CD4-positive, alpha-beta T cell treated with Interleukin-15 for 4 hours (primary cell): ENCODE measurements around the gene TRIM33.
"Not testable (repeated sequence)": the region's sequence is repeated elsewhere in the genome, so short reads cannot be mapped to it uniquely, and the experiment has no call there.

Experiments used
- DNase-seq: peaks from one replicate; pipeline ENCODE4 v3.0.0-alpha.2; 2020; ENCODE audit warnings: low spot score

TRIM33 gene

DNA sequence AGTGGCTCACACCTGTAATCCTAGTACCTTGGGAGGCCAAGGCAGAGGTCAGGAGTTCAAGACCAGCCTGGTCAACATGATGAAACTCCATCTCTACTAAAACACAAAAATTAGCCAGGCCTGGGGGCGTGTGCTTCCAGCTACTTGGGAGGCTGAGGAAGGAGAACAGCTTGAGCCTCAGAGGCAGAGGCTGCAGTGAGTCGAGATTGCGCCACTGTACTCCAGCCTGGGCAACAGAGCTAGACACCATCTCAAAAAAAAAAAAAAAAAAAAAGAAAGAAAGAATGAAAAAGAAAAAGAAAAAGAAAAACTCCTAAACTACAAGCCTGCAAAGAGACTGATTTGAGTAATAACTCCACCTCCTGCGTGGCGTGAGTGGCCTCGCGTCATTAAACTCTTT, 92.1 kb downstream of the TRIM33 start:
- not testable (repeated sequence) for DNase-seq

DNA sequence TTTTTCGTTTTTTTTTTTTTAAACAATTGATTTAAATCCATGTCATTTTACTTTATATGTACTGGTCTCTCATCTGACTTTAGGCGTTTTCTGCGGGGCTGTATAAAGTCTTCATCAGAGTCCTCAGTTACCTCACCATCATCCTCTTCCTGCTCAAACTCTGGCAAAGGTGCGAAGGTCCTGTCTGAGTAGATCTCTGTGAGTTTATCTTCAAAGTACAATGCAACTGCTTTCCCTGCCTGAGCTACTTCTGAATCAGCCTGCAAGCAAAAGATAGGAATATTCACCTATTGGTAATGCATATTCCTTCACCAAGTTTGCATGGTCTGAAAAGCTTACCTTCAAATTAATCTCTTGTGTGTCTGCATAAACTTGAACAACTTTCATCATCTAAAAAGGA, 113.4 kb downstream of the TRIM33 start:
- DNase-seq, result no peak

GRCh38 chr1:114395863-114396262, 115.1 kb downstream of the TRIM33 start:
- no peak for DNase-seq

DNA sequence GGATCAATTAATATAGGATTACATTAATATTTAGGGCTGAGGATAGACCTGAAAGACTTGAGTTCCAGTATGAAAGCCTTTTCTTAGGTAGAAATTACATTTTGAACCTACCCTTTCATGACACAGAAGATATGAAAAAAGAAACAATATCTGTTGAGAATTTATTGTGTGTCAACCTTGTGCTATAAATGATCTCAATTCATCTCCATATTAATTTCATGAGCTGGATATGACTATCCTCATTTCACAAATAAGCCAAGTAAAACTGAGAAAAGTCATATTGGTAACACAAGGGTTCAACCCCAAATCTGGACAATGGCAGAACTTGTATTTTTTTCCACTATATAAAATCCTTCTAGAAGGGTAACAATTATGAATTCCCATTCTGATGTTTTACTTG, 120.0 kb downstream of the TRIM33 start:
- no peak for DNase-seq

DNA sequence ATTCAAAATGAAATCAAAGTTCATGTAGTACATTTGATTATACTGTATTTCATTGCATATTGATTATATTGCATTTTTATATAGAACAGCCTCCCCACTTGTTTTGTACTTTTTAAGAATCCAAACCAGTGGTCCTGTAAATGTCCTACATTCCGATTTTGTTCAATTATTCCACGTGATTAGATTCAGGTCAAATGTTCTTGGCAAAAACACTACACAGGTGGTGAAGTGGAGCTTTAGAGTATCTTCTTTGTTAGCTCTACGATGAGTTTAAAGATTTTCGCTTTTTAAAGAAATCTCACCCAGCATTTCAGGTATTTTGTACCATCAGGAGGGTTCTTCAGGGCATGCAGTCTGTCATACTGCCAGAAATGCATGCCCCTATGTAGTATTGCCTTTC, 120.6 kb downstream of the TRIM33 start:
- DNase-seq, result no peak

DNA sequence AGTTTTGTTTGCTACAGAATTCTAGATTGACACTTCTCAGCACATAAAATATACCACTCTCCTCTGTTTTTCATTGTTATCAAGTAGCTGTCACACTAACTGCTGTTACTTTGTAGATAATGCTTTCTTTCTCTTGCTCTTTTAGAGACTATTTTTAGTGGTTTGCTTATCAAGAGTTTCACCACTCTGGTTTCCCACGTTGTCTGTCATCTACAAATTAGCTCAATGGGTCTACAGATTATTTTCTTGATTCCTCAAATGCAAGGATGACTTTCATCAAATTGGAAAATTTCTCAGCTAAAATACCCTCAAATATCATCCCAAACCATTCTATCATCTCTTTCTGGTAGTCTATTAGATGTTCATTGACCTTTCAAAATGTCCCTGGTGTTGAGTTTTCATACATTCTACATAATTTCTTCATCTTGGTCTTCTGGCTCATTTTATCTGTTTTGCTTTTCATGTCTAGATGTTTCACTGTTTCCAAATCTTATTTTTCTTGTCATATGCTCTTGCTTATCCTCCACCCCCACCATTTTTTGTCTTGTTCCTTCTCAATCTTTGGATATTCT, 122.5 kb downstream of the TRIM33 start:
- DNase-seq, result no peak

DNA sequence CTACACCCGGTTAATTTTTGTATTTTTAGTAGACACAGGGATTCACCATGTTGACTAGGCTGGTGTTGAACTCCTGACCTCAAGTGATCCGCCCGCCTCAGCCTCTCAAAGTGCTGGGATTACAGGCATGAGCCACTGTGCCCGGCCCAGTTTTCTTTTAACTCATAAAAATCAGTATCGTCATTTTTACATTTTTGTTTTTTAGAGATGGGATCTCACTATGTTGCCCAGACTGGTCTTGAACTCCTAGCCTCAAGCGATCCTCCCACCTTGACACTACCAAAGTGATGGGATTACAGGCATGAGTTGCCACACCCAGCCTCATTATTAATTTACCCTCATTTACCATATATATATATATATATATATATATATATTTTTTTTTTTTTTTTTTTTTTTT, 123.4 kb downstream of the TRIM33 start:
- DNase-seq, result not testable (repeated sequence)

DNA sequence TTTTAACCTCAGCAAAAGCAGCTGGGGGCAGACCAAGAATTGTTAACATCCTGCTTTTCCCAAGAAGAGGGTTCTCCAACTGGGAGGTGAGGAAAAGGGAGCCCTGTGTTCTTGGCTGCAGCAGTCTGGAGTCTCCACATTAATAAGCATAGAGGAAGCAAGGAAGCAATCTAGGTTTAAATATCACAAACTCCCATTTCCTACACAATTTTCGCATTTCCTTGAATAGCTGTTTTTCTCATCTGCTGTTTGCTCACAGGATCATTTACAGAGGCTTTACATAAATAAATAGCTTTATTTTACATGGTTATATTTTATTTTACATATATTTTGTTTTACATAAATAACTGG, 124.0 kb downstream of the TRIM33 start:
- DNase-seq, result no peak

- DNase-seq, result no peak
These were observed 124.6 kb downstream of the TRIM33 start for GRCh38 chr1:114386129-114387009.

GRCh38 chr1:114384922-114385321, 126.1 kb downstream of the TRIM33 start:
- no peak for DNase-seq

GRCh38 chr1:114379987-114380386, 131.0 kb downstream of the TRIM33 start:
- DNase-seq, result no peak

- no peak for DNase-seq
These were observed 131.6 kb downstream of the TRIM33 start for GRCh38 chr1:114379358-114379757.

DNA sequence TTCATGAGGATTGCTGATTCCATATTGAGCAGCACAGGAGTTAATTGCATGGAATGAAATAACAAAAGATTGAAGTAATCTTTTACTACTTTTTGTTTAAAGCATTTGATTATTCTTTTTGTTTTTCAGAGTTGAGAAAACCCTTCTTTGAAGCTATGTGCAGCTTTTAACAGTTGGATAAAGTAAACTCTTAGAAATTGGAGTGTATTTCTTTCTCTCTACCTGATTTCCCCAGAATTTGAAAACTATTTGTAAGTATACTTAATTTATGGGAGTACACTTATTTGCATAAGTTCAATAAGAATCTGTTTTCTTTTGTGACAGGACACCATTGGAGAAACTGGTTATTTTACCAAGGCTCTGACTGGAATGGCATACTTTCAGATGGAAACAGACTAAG, 133.6 kb downstream of the TRIM33 start:
- no peak for DNase-seq

GRCh38 chr1:114369930-114370329, 141.1 kb downstream of the TRIM33 start:
- DNase-seq, result no peak

DNA sequence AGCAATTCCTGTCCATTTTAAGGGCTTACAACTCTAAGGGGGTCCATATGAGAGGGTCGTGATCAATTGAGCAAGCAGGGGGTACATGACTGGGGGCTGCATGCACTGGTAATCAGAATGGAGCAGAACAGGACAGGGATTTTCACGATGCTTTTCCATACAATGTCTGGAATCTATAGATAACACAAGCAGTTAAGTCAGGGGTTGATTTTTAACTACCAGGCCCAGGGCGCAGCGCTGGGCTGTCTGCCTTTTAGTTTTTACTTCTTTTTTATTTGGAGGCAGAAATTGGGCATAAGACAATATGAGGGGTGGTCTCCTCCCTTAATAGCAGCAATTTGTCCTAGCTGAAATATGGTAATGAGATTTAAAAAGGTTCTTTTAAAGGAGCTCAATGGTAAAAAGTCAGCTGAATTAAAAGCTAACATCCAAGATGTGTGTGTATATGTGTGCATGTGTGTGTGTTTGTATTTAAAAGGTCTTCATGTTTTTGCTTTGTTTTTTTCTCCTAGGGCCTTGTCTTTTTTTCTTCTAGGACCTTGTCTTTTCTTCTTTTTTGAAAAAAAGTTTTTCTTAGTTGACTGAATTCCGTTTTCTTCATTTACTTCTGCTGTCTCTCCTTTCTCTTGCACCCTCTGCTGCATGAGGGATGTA, 141.6 kb downstream of the TRIM33 start:
- not testable (repeated sequence) for DNase-seq

DNA sequence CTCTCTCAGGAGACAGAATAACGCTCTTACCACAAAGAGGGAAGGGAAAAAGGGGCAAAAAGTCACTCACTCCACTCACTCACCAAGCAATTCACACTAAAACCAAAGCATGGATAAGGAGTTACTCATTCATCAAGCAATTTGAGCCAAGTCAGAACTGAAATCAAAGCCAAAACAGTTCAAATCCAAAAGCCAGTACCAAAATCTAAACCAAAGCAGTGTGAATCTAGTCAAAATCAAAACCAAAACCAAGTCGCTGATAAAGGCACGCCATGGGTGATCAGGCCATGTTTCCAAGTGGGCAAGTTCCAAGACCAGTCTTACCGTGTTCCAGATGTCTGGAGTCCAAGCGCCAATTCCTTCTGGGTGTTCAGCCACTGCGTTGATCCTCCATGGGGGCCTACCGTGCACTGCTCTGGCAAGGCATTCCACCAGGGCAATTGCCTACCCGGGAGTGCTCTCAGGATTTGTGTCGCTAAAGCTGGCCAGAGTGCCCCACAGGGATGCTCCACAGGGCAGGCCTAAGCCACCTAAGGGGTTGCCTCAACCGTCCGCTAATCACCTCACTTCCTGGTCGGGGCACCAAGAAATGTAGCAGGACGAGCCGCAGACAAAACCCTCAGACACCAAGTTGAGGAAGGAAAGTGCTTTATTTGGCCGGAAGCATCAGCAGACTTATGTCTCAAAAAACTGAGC, 142.3 kb downstream of the TRIM33 start:
- no peak for DNase-seq

DNA sequence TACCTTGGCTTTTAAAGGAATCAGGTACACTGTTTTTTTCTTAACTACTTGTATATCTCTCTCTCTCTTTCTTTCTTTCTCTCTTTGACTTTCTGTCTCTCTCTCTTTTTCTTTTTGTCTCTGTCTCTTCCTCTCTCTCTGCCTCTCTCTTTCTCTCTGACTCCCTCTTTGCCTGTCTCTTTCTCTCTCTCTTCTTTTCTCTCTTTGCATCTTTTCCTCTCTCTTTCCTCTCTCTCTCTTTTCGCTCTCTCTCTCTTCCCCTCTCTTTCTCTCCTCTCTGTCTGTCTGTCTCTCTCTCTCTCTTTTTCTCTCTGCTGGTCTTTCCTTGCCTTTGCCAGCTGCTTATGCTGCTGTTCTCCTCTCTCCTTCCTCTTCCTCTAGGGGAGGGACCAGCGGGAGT, 143.2 kb downstream of the TRIM33 start:
- DNase-seq, result no peak

DNA sequence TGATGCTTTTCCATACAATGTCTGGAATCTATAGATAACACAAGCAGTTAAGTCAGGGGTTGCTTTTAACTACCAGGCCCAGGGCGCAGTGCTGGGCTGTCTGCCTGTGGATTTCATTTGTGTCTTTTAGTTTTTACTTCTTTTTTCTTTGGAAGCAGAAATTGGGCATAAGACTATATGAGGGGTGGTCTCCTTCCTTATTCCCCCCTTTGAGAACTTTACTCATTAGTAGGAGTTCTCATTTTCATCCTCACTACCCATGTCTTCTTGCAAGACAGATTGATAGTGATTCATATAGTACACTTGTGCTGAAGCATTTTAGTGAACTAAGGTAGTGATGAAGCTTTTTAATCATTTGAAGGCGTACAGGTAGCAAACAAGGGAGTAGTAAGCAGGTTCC, 147.8 kb downstream of the TRIM33 start:
- DNase-seq, result not testable (repeated sequence)

GRCh38 chr1:114359791-114360190, 151.2 kb downstream of the TRIM33 start:
- DNase-seq, result no peak

- no peak for DNase-seq
These were observed 155.8 kb downstream of the TRIM33 start for GRCh38 chr1:114355240-114355639.

- no peak for DNase-seq
These were observed 157.7 kb downstream of the TRIM33 start for GRCh38 chr1:114353262-114353661.

- DNase-seq, result no peak
These were observed 158.2 kb downstream of the TRIM33 start for GRCh38 chr1:114352797-114353196.
